Neural crest cell (in vitro differentiated cells): ENCODE data around the gene GBF1. TPM values are rescaled to one million over a fixed set of nuclear protein-coding genes. Genes with fewer than 3 reads are reported as not detected.

Experiments
- DNase-seq: peaks from one replicate; pipeline ENCODE4 v3.0.0; 2021; ENCODE audit warnings: low read depth, mixed read lengths, low spot score
- H3K27ac Mint-ChIP-seq: one replicate; pipeline ENCODE4 v1.8.0; 2021; ENCODE audit warnings: mild to moderate bottlenecking, mixed read lengths; ENCODE audit not compliant: unreplicated experiment
- H3K27me3 Mint-ChIP-seq: 2 replicates; pipeline ENCODE4 v1.8.0; 2021; ENCODE audit warnings: low read depth, mild to moderate bottlenecking, mixed read lengths
- H3K36me3 Mint-ChIP-seq: 2 replicates; pipeline ENCODE4 v1.8.0; 2021; ENCODE audit warnings: low read depth, mild to moderate bottlenecking, mixed read lengths
- H3K4me1 Mint-ChIP-seq: 2 replicates; pipeline ENCODE4 v1.8.0; 2021; ENCODE audit warnings: mixed read lengths
- H3K4me3 Mint-ChIP-seq: one replicate; pipeline ENCODE4 v1.8.0; 2021; ENCODE audit warnings: mild to moderate bottlenecking, mixed read lengths
- H3K9me3 Mint-ChIP-seq: 2 replicates; pipeline ENCODE4 v1.8.0; 2021; ENCODE audit warnings: mixed read lengths
- CTCF ChIP-seq: fragments of 200-600 bp; sonication (generic); conservative IDR thresholded peaks from 2 replicates; pipeline ENCODE4 v1.5.0; 2021; ENCODE audit warnings: antibody characterized with exemption, mild to moderate bottlenecking
- total RNA-seq: library from RNA; stranded (reverse); gene quantifications from 2 replicates; pipeline ENCODE4 v1.2.1, GENCODE V29; 2021

GBF1 gene
- total RNA-seq, 1 donor from 2014 or later = 43.2 TPM

DNA sequence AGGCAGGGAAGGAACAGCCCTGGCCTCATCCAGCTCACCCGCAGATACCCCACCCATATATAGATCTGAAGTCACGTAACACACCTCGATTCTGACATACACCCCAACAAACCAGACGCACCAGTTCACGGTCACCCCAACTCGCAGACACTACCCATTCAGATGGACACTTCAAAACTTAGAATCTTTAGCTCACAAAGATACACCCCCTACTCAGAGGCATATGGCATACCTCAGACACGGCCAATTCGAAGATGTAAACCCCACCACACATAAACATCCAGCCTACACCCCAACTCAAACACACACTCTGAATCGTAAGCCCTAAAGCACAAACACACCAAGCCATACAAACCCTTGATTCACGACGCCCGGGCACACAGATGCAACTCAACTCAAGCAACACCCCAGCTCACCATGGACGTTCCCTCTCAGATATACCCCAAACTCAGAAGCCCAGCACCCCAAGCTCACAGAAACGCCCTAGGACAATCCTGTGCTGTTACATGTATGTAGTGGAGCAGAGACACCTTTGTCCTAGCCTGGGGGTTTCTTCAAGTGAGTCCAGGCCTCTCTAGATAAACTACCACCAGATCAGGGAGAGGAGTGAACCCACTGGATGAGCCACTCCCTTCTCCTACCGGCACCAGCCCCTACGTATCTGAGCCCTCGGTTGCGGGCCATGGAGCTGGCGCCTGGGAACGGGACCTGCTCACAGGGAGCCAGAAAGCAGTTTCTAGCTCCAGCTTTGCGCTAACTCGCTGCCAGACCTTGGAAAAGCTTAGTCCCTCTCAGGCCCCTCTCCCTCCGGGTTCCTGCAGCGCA, 164.5 kb downstream of the GBF1 start:
- peaks cover 18% of the 10 kb centered on the region for H3K27me3 Mint-ChIP-seq
- no peak for DNase-seq
- peak overlapping the region; percentile 10 for H3K27ac Mint-ChIP-seq
- H3K4me3 Mint-ChIP-seq = peak overlapping the region; percentile 82
- H3K9me3 Mint-ChIP-seq = no peaks in the 10 kb centered on the region
- H3K36me3 Mint-ChIP-seq = no peaks in the 10 kb centered on the region
- TF ChIP-seq CTCF = no peak
- H3K4me1 Mint-ChIP-seq = peaks cover 69% of the 10 kb centered on the region

DNA sequence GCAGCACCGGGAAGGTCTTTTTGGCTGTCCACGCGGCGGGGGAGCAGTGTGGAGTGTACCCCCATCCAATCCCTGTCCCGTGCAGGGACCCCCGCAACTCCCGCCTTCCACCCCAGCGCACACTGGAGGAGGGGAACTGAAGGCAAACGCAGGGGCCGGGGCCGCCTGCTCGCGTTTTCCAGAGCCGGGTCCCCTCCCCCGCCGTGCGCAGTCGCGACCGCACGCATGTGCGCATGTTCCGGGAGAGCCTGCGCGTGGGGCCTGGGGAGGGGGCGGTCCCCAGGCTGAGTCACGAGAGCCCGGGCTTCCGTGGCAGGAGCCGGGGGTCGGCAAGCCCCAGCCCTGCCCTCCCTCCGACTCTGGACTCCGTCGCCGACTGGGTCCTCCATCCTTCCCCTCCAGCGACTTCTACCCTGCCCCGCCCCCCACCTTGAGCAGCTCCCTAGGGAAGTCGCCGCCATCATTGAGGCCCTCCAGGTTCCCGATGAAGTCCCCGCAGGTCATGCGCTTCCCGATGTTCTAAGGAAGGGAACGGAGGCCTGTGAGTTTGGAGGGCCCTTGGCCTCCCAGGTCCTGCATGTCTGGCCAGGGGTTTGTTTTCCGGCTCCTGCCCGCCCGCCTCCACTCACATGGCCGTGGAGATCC, 165.2 kb downstream of the GBF1 start:
- H3K4me1 Mint-ChIP-seq = peaks cover 74% of the 10 kb centered on the region
- H3K27me3 Mint-ChIP-seq = peaks cover 18% of the 10 kb centered on the region
- no peak for TF ChIP-seq CTCF

GRCh38 chr10:102411341-102412255, 166.3 kb downstream of the GBF1 start:
- H3K27ac Mint-ChIP-seq = peak overlapping the region; percentile 96
- no peak for DNase-seq
- H3K27me3 Mint-ChIP-seq = peaks cover 18% of the 10 kb centered on the region
- H3K4me1 Mint-ChIP-seq = peaks cover 81% of the 10 kb centered on the region
- peak overlapping the region; percentile 87 for H3K4me3 Mint-ChIP-seq
- no peaks in the 10 kb centered on the region for H3K9me3 Mint-ChIP-seq
- H3K36me3 Mint-ChIP-seq = no peaks in the 10 kb centered on the region
- TF ChIP-seq CTCF = no peak

More for the DNA sequence above, 165.2 kb downstream of the GBF1 start:
- no peaks in the 10 kb centered on the region for H3K9me3 Mint-ChIP-seq
- peak overlapping the region; percentile 87 for H3K4me3 Mint-ChIP-seq
- H3K27ac Mint-ChIP-seq = no peak overlapping the region
- DNase-seq = peak; percentile 52
- no peaks in the 10 kb centered on the region for H3K36me3 Mint-ChIP-seq

DNA sequence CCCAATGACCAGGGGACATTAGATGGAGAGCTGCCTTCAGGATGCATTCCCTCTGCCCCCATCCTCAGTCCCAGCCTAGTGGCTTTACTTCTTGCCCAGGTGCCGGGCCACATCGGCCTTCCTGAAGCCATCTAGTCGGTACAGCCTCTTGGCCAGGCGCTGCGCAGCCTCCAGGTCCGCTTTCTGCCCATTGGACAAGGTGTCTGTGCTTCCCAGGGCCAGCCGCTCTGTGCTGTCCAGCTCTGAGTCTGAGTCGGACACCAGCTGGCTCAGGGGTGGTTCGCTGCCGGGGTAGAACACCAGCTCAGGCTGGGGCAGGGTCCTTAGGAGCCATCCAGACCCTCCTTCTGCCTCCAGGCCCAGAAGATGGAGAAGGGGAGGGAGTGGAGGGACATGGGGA, 167.0 kb downstream of the GBF1 start:
- peak overlapping the region; percentile 96 for H3K27ac Mint-ChIP-seq
- DNase-seq = no peak
- peaks cover 79% of the 10 kb centered on the region for H3K4me1 Mint-ChIP-seq
- TF ChIP-seq CTCF = no peak
- H3K36me3 Mint-ChIP-seq = no peaks in the 10 kb centered on the region
- peaks cover 18% of the 10 kb centered on the region for H3K27me3 Mint-ChIP-seq
- H3K4me3 Mint-ChIP-seq = peak overlapping the region; percentile 73
- no peaks in the 10 kb centered on the region for H3K9me3 Mint-ChIP-seq

GRCh38 chr10:102413053-102413705, 167.8 kb downstream of the GBF1 start:
- Mint-ChIP-seq H3K27me3 (peaks cover 16% of the 10 kb centered on the region), H3K9me3 (no peaks in the 10 kb centered on the region), H3K4me3 (peak overlapping the region; percentile 73), H3K27ac (peak overlapping the region; percentile 95), H3K4me1 (peaks cover 77% of the 10 kb centered on the region), H3K36me3 (no peaks in the 10 kb centered on the region)
- no peak for TF ChIP-seq CTCF
- DNase-seq = peak; percentile 67
